Loucy (cell line): ENCODE measurements around the gene DCLK3.

Source experiments
- H2AFZ ChIP-seq: fragments of 200-600 bp; sonication (generic); 2 replicates; pipeline ENCODE4 v1.6.0; 2016; ENCODE audit warnings: antibody characterized with exemption, mild to moderate bottlenecking, low read length, moderate library complexity
- H3F3A ChIP-seq: fragments of 200-600 bp; 2 replicates; pipeline ENCODE4 v1.6.0; 2016; ENCODE audit warnings: antibody characterized with exemption, low read depth, mild to moderate bottlenecking
- H3K27me3 ChIP-seq: fragments of 200-600 bp; sonication (generic); 2 replicates; pipeline ENCODE4 v1.6.1; 2014; ENCODE audit warnings: low read length, mild to moderate bottlenecking; ENCODE audit not compliant: insufficient read depth, poor library complexity, severe bottlenecking
- H3K36me3 ChIP-seq: fragments of 200-600 bp; sonication (generic); 2 replicates; pipeline ENCODE4 v1.6.1; 2016; ENCODE audit warnings: low read length; ENCODE audit not compliant: insufficient read depth
- H3K4me1 ChIP-seq: fragments of 200-600 bp; sonication (generic); 2 replicates; pipeline ENCODE4 v1.5.1; 2014; ENCODE audit warnings: low read length, mild to moderate bottlenecking; ENCODE audit not compliant: insufficient read depth, poor library complexity, severe bottlenecking
- H3K4me2 ChIP-seq: fragments of 200-600 bp; sonication (generic); 2 replicates; pipeline ENCODE4 v1.6.0; 2014; ENCODE audit warnings: antibody characterized with exemption, low read length, low read depth, mild to moderate bottlenecking; ENCODE audit not compliant: poor library complexity, severe bottlenecking
- H3K4me3 ChIP-seq: fragments of 200-600 bp; sonication (generic); 2 replicates; pipeline ENCODE4 v1.5.1; 2014; ENCODE audit warnings: low read length, mild to moderate bottlenecking, mixed read lengths; ENCODE audit not compliant: poor library complexity, severe bottlenecking
- H3K79me2 ChIP-seq: fragments of 200-600 bp; sonication (generic); 2 replicates; pipeline ENCODE4 v1.6.1; 2014; ENCODE audit warnings: low read length; ENCODE audit not compliant: insufficient read depth
- H3K9ac ChIP-seq: fragments of 200-600 bp; sonication (generic); 2 replicates; pipeline ENCODE4 v1.6.0; 2014; ENCODE audit warnings: mild to moderate bottlenecking, low read depth, low read length, moderate library complexity; ENCODE audit not compliant: poor library complexity, severe bottlenecking
- H3K9me2 ChIP-seq: fragments of 200-600 bp; sonication (generic); replicated peaks from 2 replicates; pipeline ENCODE4 v1.6.1; 2016; ENCODE audit warnings: low read depth, low read length, mixed read lengths
- H3K9me3 ChIP-seq: fragments of 200-600 bp; sonication (generic); 2 replicates; pipeline ENCODE4 v1.6.1; 2014; ENCODE audit warnings: mild to moderate bottlenecking, antibody characterized with exemption, low read length, low read depth; ENCODE audit not compliant: insufficient read depth
- H4K20me1 ChIP-seq: fragments of 200-600 bp; sonication (generic); 2 replicates; pipeline ENCODE4 v1.6.0; 2014; ENCODE audit warnings: antibody characterized with exemption, low read length, mild to moderate bottlenecking; ENCODE audit not compliant: insufficient read depth, poor library complexity, severe bottlenecking
- EZH2phosphoT487 ChIP-seq: fragments of 200-600 bp; IDR thresholded peaks from 2 replicates; pipeline ENCODE4 v1.6.1; 2018; ENCODE audit warnings: antibody characterized with exemption, mild to moderate bottlenecking, moderate library complexity, borderline replicate concordance
- TF ChIP-seq, protein P1 (sequence below): fragments of 200-600 bp; sonication (generic); conservative IDR thresholded peaks from 2 replicates; pipeline ENCODE4 v1.5.1; 2014; ENCODE audit warnings: mild to moderate bottlenecking, antibody characterized with exemption, low read length

DCLK3 gene

GRCh38 chr3:36800533-36801116 is 36.3 kb upstream of the DCLK3 start:
- no peaks in the 10 kb centered on the region for H3K36me3 ChIP-seq
- no peaks in the 10 kb centered on the region for H3K79me2 ChIP-seq
- H3K4me2 ChIP-seq = no peak overlapping the region
- no peaks in the 10 kb centered on the region for H3K9me2 ChIP-seq
- no peaks in the 10 kb centered on the region for H4K20me1 ChIP-seq
- no peak overlapping the region for H3K4me3 ChIP-seq
- H3K9me3 ChIP-seq = no peaks in the 10 kb centered on the region; the same call in 1 of the 2 replicates
- H3K9ac ChIP-seq = no peak overlapping the region
- no peaks in the 10 kb centered on the region for H3F3A ChIP-seq
- no peaks in the 10 kb centered on the region for H3K4me1 ChIP-seq
- no peak for TF ChIP-seq EZH2phosphoT487
- TF ChIP-seq, protein P1, sequence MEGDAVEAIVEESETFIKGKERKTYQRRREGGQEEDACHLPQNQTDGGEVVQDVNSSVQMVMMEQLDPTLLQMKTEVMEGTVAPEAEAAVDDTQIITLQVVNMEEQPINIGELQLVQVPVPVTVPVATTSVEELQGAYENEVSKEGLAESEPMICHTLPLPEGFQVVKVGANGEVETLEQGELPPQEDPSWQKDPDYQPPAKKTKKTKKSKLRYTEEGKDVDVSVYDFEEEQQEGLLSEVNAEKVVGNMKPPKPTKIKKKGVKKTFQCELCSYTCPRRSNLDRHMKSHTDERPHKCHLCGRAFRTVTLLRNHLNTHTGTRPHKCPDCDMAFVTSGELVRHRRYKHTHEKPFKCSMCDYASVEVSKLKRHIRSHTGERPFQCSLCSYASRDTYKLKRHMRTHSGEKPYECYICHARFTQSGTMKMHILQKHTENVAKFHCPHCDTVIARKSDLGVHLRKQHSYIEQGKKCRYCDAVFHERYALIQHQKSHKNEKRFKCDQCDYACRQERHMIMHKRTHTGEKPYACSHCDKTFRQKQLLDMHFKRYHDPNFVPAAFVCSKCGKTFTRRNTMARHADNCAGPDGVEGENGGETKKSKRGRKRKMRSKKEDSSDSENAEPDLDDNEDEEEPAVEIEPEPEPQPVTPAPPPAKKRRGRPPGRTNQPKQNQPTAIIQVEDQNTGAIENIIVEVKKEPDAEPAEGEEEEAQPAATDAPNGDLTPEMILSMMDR = no peak
- no peak overlapping the region for H2AFZ ChIP-seq
- no peaks in the 10 kb centered on the region for H3K27me3 ChIP-seq

- Histone ChIP-seq H3K4me1 (no peaks in the 10 kb centered on the region), H2AFZ (no peak overlapping the region)
These were observed 32.5 kb upstream of the DCLK3 start for GRCh38 chr3:36796881-36797280.

GRCh38 chr3:36796161-36796560 is 31.8 kb upstream of the DCLK3 start:
- Histone ChIP-seq H3K9me3 (no peaks in the 10 kb centered on the region), H3K9ac (no peak overlapping the region)

More at GRCh38 chr3:36796881-36797280, 32.5 kb upstream of the DCLK3 start:
- no peaks in the 10 kb centered on the region for H3K36me3 ChIP-seq
- H3F3A ChIP-seq = no peaks in the 10 kb centered on the region
- no peaks in the 10 kb centered on the region for H3K79me2 ChIP-seq
- H3K4me2 ChIP-seq = no peak overlapping the region
- H3K27me3 ChIP-seq = no peaks in the 10 kb centered on the region
- no peak for TF ChIP-seq EZH2phosphoT487
- TF ChIP-seq, protein P1 = no peak
- no peaks in the 10 kb centered on the region for H3K9me2 ChIP-seq
- no peak overlapping the region for H3K9ac ChIP-seq
- no peaks in the 10 kb centered on the region for H4K20me1 ChIP-seq
- no peaks in the 10 kb centered on the region for H3K9me3 ChIP-seq
- H3K4me3 ChIP-seq = no peak overlapping the region

More at GRCh38 chr3:36796161-36796560, 31.8 kb upstream of the DCLK3 start:
- Histone ChIP-seq H3K36me3 (no peaks in the 10 kb centered on the region), H3K4me3 (no peak overlapping the region), H2AFZ (no peak overlapping the region), H3K4me1 (no peaks in the 10 kb centered on the region), H3K9me2 (no peaks in the 10 kb centered on the region), H4K20me1 (no peaks in the 10 kb centered on the region), H3K4me2 (no peak overlapping the region), H3K79me2 (no peaks in the 10 kb centered on the region), H3F3A (no peaks in the 10 kb centered on the region), H3K27me3 (no peaks in the 10 kb centered on the region)
- TF ChIP-seq EZH2phosphoT487 = no peak
- TF ChIP-seq, protein P1 = no peak
